Measurements from ENCODE around the gene ZNF668. TPM values are rescaled to one million over a fixed set of nuclear protein-coding genes. Genes with fewer than 3 reads are reported as not detected.

Gene ZNF668
- total and polyA plus RNA-seq, 2 of the 13 experiments (the other 11 are each of a cell fraction or from before 2014, with no cell fraction given): 3.8 to 9.8 TPM

- TF ChIP-seq ZNF607 (CRISPR knock-in tag; IDR thresholded peaks at IDR 0.05; ENCODE audit: borderline replicate concordance): peak; percentile 69; the same call in 1 of the 2 replicates
- TF ChIP-seq, protein P1, sequence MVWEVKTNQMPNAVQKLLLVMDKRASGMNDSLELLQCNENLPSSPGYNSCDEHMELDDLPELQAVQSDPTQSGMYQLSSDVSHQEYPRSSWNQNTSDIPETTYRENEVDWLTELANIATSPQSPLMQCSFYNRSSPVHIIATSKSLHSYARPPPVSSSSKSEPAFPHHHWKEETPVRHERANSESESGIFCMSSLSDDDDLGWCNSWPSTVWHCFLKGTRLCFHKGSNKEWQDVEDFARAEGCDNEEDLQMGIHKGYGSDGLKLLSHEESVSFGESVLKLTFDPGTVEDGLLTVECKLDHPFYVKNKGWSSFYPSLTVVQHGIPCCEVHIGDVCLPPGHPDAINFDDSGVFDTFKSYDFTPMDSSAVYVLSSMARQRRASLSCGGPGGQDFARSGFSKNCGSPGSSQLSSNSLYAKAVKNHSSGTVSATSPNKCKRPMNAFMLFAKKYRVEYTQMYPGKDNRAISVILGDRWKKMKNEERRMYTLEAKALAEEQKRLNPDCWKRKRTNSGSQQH (CRISPR knock-in tag; IDR thresholded peaks at IDR 0.05; ENCODE audit: low read depth): peak; percentile 23; the same call in 1 of the 2 replicates
- peak; percentile 98 for TF ChIP-seq GMEB1 (CRISPR knock-in tag; IDR thresholded peaks at IDR 0.05; ENCODE audit: borderline replicate concordance)
- TF ChIP-seq ZNF720 (CRISPR knock-in tag; IDR thresholded peaks at IDR 0.05): no peak
- TF ChIP-seq ZNF567 (CRISPR knock-in tag; IDR thresholded peaks at IDR 0.05; ENCODE audit: borderline replicate concordance): 0 out of 2 replicates have a peak, but pooled peaks have one; percentile 18
- peak; percentile 26; the same call in 1 of the 2 replicates for TF ChIP-seq ZBTB46 (CRISPR knock-in tag; IDR thresholded peaks at IDR 0.05; ENCODE audit: borderline replicate concordance)
- TF ChIP-seq, protein P2, sequence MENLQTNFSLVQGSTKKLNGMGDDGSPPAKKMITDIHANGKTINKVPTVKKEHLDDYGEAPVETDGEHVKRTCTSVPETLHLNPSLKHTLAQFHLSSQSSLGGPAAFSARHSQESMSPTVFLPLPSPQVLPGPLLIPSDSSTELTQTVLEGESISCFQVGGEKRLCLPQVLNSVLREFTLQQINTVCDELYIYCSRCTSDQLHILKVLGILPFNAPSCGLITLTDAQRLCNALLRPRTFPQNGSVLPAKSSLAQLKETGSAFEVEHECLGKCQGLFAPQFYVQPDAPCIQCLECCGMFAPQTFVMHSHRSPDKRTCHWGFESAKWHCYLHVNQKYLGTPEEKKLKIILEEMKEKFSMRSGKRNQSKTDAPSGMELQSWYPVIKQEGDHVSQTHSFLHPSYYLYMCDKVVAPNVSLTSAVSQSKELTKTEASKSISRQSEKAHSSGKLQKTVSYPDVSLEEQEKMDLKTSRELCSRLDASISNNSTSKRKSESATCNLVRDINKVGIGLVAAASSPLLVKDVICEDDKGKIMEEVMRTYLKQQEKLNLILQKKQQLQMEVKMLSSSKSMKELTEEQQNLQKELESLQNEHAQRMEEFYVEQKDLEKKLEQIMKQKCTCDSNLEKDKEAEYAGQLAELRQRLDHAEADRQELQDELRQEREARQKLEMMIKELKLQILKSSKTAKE (CRISPR knock-in tag; IDR thresholded peaks at IDR 0.05; ENCODE audit: borderline replicate concordance): peak; percentile 67; the same call in 1 of the 2 replicates
- peak; percentile 60; the same call in 1 of the 2 replicates for TF ChIP-seq ATF1 (CRISPR knock-in tag; IDR thresholded peaks at IDR 0.05)
- TF ChIP-seq PRPF4 (IDR thresholded peaks at IDR 0.05; ENCODE audit: low read depth, low read length, poor library complexity, severe bottlenecking): no peak
- no peak for TF ChIP-seq XBP1 (CRISPR knock-in tag; IDR thresholded peaks at IDR 0.05)
- TF ChIP-seq ZNF563 (CRISPR knock-in tag; IDR thresholded peaks at IDR 0.05): peak; percentile 93; the same call in 1 of the 2 replicates
- peak; percentile 80 for TF ChIP-seq KLF9 (CRISPR knock-in tag; IDR thresholded peaks at IDR 0.05; ENCODE audit: low read depth)
- TF ChIP-seq TFE3 (CRISPR knock-in tag; IDR thresholded peaks at IDR 0.05): peak; percentile 39; the same call in 1 of the 2 replicates
- TF ChIP-seq KDM2A (CRISPR knock-in tag; IDR thresholded peaks at IDR 0.05; ENCODE audit: borderline replicate concordance, low read depth): peak; percentile 86
- no peak for TF ChIP-seq PCBP1 (IDR thresholded peaks at IDR 0.05; ENCODE audit: borderline replicate concordance, low read depth, low read length)
- TF ChIP-seq ZNF598 (CRISPR knock-in tag; IDR thresholded peaks at IDR 0.05; ENCODE audit: borderline replicate concordance): peak; percentile 36; the same call in 1 of the 2 replicates
- TF ChIP-seq, protein P3, sequence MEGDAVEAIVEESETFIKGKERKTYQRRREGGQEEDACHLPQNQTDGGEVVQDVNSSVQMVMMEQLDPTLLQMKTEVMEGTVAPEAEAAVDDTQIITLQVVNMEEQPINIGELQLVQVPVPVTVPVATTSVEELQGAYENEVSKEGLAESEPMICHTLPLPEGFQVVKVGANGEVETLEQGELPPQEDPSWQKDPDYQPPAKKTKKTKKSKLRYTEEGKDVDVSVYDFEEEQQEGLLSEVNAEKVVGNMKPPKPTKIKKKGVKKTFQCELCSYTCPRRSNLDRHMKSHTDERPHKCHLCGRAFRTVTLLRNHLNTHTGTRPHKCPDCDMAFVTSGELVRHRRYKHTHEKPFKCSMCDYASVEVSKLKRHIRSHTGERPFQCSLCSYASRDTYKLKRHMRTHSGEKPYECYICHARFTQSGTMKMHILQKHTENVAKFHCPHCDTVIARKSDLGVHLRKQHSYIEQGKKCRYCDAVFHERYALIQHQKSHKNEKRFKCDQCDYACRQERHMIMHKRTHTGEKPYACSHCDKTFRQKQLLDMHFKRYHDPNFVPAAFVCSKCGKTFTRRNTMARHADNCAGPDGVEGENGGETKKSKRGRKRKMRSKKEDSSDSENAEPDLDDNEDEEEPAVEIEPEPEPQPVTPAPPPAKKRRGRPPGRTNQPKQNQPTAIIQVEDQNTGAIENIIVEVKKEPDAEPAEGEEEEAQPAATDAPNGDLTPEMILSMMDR (CRISPR knock-in tag; IDR thresholded peaks at IDR 0.05): peak; percentile 29; the same call in 1 of the 2 replicates
Measured at GRCh38 chr16:31108035-31108793, 34.2 kb upstream of the ZNF668 start, which contains the start of gene BCKDK (continued).

Measured in HepG2 (cell line).